Stimulated activated naive CD4-positive, alpha-beta T cell (primary cell): ENCODE results near the gene PCID2.

ENCODE experiments used
- DNase-seq, 6 experiments: peaks; one replicate each; lab custom pipeline; 2025; lab: John Stamatoyannopoulos, UW

PCID2 gene

GRCh38 chr13:113219256-113219940, 10.9 kb upstream of the PCID2 start:
- DNase-seq = no peak

GRCh38 chr13:113218586-113218985, 10.1 kb upstream of the PCID2 start:
- DNase-seq = no peak

- DNase-seq = no peak
Measured at GRCh38 chr13:113216254-113217048, 8.0 kb upstream of the PCID2 start.

GRCh38 chr13:113211774-113212173, 3.3 kb upstream of the PCID2 start:
- peak in 2 of 6 experiments; percentile 4 to 5 for DNase-seq

- DNase-seq = no peak
Measured at GRCh38 chr13:113210833-113211232, 2.4 kb upstream of the PCID2 start.

GRCh38 chr13:113209759-113210421, 1.4 kb upstream of the PCID2 start:
- peak; percentile 68 to 83 (median 75) for DNase-seq

- DNase-seq = peak; percentile 53 to 79 (median 68)
Measured at GRCh38 chr13:113209336-113209758, 878 bp upstream of the PCID2 start, which contains the start of gene CUL4A. CUL4A (plus strand) TSS chr13:113209613; CDS start chr13:113209628, 15 bp downstream.

- peak in 2 of 6 experiments; percentile 37 to 50 for DNase-seq
Measured at GRCh38 chr13:113207890-113208420, 514 bp downstream of the PCID2 start.

- DNase-seq = no peak
Measured at GRCh38 chr13:113207460-113207859, 1.0 kb downstream of the PCID2 start.

GRCh38 chr13:113205428-113205931, 3.0 kb downstream of the PCID2 start:
- DNase-seq = no peak

- no peak for DNase-seq
Measured at GRCh38 chr13:113204378-113204734, 4.1 kb downstream of the PCID2 start.

- no peak for DNase-seq
Measured at GRCh38 chr13:113203507-113204377, 4.7 kb downstream of the PCID2 start.

- no peak for DNase-seq
Measured at GRCh38 chr13:113202912-113203311, 5.6 kb downstream of the PCID2 start.

- DNase-seq = no peak
Measured at GRCh38 chr13:113201815-113202214, 6.7 kb downstream of the PCID2 start.

- no peak for DNase-seq
Measured at GRCh38 chr13:113196970-113197737, 11.3 kb downstream of the PCID2 start.

- DNase-seq = no peak
Measured at GRCh38 chr13:113195360-113195759, 13.1 kb downstream of the PCID2 start.

- no peak for DNase-seq
Measured at GRCh38 chr13:113192902-113193301, 15.6 kb downstream of the PCID2 start.

- DNase-seq = no peak
Measured at GRCh38 chr13:113192279-113192678, 16.2 kb downstream of the PCID2 start.

- DNase-seq = no peak
Measured at GRCh38 chr13:113190181-113190580, 18.3 kb downstream of the PCID2 start.

GRCh38 chr13:113187883-113188665, 20.4 kb downstream of the PCID2 start:
- no peak for DNase-seq
